C4-2B (cell line): ENCODE results near the gene ISOC2.

Experiments
- H3K27ac ChIP-seq: fragments of 450-650 bp; 2 replicates; pipeline ENCODE4 v1.5.1; 2017
- CTCF ChIP-seq: fragments of 450-650 bp; conservative IDR thresholded peaks from 2 replicates; pipeline ENCODE4 v1.5.1; 2017; ENCODE audit warnings: mild to moderate bottlenecking
- ZFX ChIP-seq: fragments of 450-650 bp; IDR thresholded peaks from 2 replicates; pipeline ENCODE4 v1.6.1; 2017

Gene ISOC2

GRCh38 chr19:55459551-55459949 is 1.9 kb downstream of the ISOC2 start:
- H3K27ac ChIP-seq = no peak overlapping the region; the same call in 1 of the 2 replicates
- no peak for TF ChIP-seq ZFX
- no peak for TF ChIP-seq CTCF

GRCh38 chr19:55457683-55458457 is 3.6 kb downstream of the ISOC2 start:
- TF ChIP-seq ZFX (no peak), CTCF (no peak)
- no peak overlapping the region for H3K27ac ChIP-seq

- H3K27ac ChIP-seq = no peak overlapping the region
- TF ChIP-seq CTCF (no peak), ZFX (no peak)
Measured at GRCh38 chr19:55456347-55456746, 5.1 kb downstream of the ISOC2 start.

GRCh38 chr19:55455576-55456235 is 5.7 kb downstream of the ISOC2 start:
- no peak for TF ChIP-seq CTCF
- TF ChIP-seq ZFX = no peak
- no peak overlapping the region for H3K27ac ChIP-seq

- H3K27ac ChIP-seq = no peak overlapping the region
- TF ChIP-seq CTCF (peak; percentile 81), ZFX (no peak)
Measured at GRCh38 chr19:55454787-55455243, 6.6 kb downstream of the ISOC2 start.

- TF ChIP-seq ZFX (no peak), CTCF (no peak)
- no peak overlapping the region for H3K27ac ChIP-seq
Measured at GRCh38 chr19:55453511-55454260, 7.8 kb downstream of the ISOC2 start.
